IPS DF 19.7 (cell line): Measurements from ENCODE around the gene BRME1.
A peak's percentile ranks its signal among the peaks of the same experiment; 100 is the strongest.

Experiments used
- DNase-seq: peaks from one replicate; pipeline ENCODE4 v3.0.0-alpha.2; 2013; ENCODE audit warnings: low read depth, low spot score

Gene BRME1

GRCh38 chr19:13905634-13906520, at the start of gene BRME1, which contains the start of gene CC2D1A:
BRME1 (minus strand) TSS chr19:13906117; CDS start chr19:13904892, 1,225 bp downstream.
CC2D1A (plus strand) TSS chr19:13906201; CDS start chr19:13906442, 241 bp downstream.
- DNase-seq: peak; percentile 61

GRCh38 chr19:13954185-13954584, 48.3 kb upstream of the BRME1 start:
- no peak for DNase-seq

GRCh38 chr19:13952931-13953531, 47.1 kb upstream of the BRME1 start:
- DNase-seq: no peak

- peak; percentile 96 for DNase-seq
These were observed 46.4 kb upstream of the BRME1 start, which contains the start of gene DCAF15 for GRCh38 chr19:13952154-13952930. DCAF15 (plus strand) TSS chr19:13952509; CDS start chr19:13952513, 4 bp downstream.

GRCh38 chr19:13951799-13952153, 45.9 kb upstream of the BRME1 start:
- DNase-seq: no peak

GRCh38 chr19:13951043-13951442, 45.1 kb upstream of the BRME1 start:
- DNase-seq: no peak

- DNase-seq: no peak
These were observed 40.5 kb upstream of the BRME1 start for GRCh38 chr19:13946414-13946813.

GRCh38 chr19:13942023-13942684, 36.2 kb upstream of the BRME1 start:
- DNase-seq: no peak

- no peak for DNase-seq
These were observed 32.6 kb upstream of the BRME1 start, which contains the start of gene PODNL1 for GRCh38 chr19:13938301-13939064. PODNL1 (minus strand) TSS chr19:13938417; CDS start chr19:13938181, 236 bp downstream.

- DNase-seq: no peak
These were observed 31.8 kb upstream of the BRME1 start for GRCh38 chr19:13937479-13938300.

- DNase-seq: no peak
These were observed 30.0 kb upstream of the BRME1 start for GRCh38 chr19:13935765-13936510.

- DNase-seq: no peak
These were observed 28.8 kb upstream of the BRME1 start for GRCh38 chr19:13934785-13935109.

- DNase-seq: no peak
These were observed 27.0 kb upstream of the BRME1 start for GRCh38 chr19:13932911-13933393.

- no peak for DNase-seq
These were observed 26.3 kb upstream of the BRME1 start for GRCh38 chr19:13932149-13932637.

GRCh38 chr19:13931391-13932148, 25.7 kb upstream of the BRME1 start:
- no peak for DNase-seq

GRCh38 chr19:13930402-13930801, 24.5 kb upstream of the BRME1 start:
- DNase-seq: no peak

GRCh38 chr19:13929956-13930355, 24.0 kb upstream of the BRME1 start:
- DNase-seq: no peak

- DNase-seq: no peak
These were observed 23.4 kb upstream of the BRME1 start for GRCh38 chr19:13929340-13929739.
